SK-N-MC (cell line): Measurements from ENCODE around the gene NUDT22.

Source experiments
- EZH2 ChIP-seq: fragments of 200-600 bp; sonication (generic); IDR thresholded peaks from one replicate; pipeline ENCODE4 v1.6.1; 2017; ENCODE audit warnings: antibody characterized with exemption
- POLR2AphosphoS5 ChIP-seq: IDR thresholded peaks from 2 replicates; pipeline ENCODE4 v1.6.1; 2012; ENCODE audit warnings: mild to moderate bottlenecking, low read depth, low read length, borderline replicate concordance

- TF ChIP-seq POLR2AphosphoS5 (no peak), EZH2 (no peak)
Observed at GRCh38 chr11:64268025-64268892, 42.2 kb downstream of the NUDT22 start.
